Measurements from ENCODE around the gene MRPL48. TPM values are rescaled to one million over a fixed set of nuclear protein-coding genes. Genes with fewer than 3 reads are reported as not detected.

The MRPL48 gene
- total RNA-seq, 1 donor from 2014 or later = 27.2 TPM

- Histone ChIP-seq H3K9me3 (ENCODE audit: low read depth) (no peaks in the 10 kb centered on the region), H3K27ac (no peak overlapping the region), H2AFZ (replicated peaks) (no peak overlapping the region), H3K9ac (no peak overlapping the region), H3K4me1 (no peaks in the 10 kb centered on the region), H3K79me2 (ENCODE audit: low read depth) (no peaks in the 10 kb centered on the region), H3K36me3 (no peaks in the 10 kb centered on the region), H4K20me1 (ENCODE audit: low read depth) (no peaks in the 10 kb centered on the region), H3F3A (ENCODE audit: low read depth) (no peaks in the 10 kb centered on the region), H3K4me3 (no peak overlapping the region), H3K27me3 (no peaks in the 10 kb centered on the region), H3K4me2 (no peak overlapping the region)
- no peak for TF ChIP-seq EZH2phosphoT487 (IDR thresholded peaks at IDR 0.05)
- TF ChIP-seq EZH2 (IDR thresholded peaks at IDR 0.05) = no peak
- no peak for TF ChIP-seq CTCF (IDR thresholded peaks at IDR 0.05)
- no peak for DNase-seq (ENCODE audit: low spot score)
- H3K36me3 Mint-ChIP-seq = peaks cover 11% of the 10 kb centered on the region
- no peak overlapping the region for H3K4me3 Mint-ChIP-seq
- H3K27ac Mint-ChIP-seq = no peak overlapping the region
- peaks cover 2% of the 10 kb centered on the region for H3K9me3 Mint-ChIP-seq
- peaks cover 4% of the 10 kb centered on the region for H3K27me3 Mint-ChIP-seq (ENCODE audit: insufficient read depth, low read depth)
- no peaks in the 10 kb centered on the region for H3K4me1 Mint-ChIP-seq
Measured at GRCh38 chr11:73810637-73811036, 23.0 kb downstream of the MRPL48 start.

- H3K27ac Mint-ChIP-seq = no peak overlapping the region
- Histone ChIP-seq H3F3A (ENCODE audit: low read depth) (no peaks in the 10 kb centered on the region), H2AFZ (replicated peaks) (no peak overlapping the region), H3K4me3 (no peak overlapping the region), H3K36me3 (no peaks in the 10 kb centered on the region), H4K20me1 (ENCODE audit: low read depth) (no peaks in the 10 kb centered on the region), H3K9me3 (ENCODE audit: low read depth) (no peaks in the 10 kb centered on the region), H3K9ac (no peak overlapping the region), H3K79me2 (ENCODE audit: low read depth) (no peaks in the 10 kb centered on the region), H3K27me3 (no peaks in the 10 kb centered on the region), H3K4me1 (no peaks in the 10 kb centered on the region), H3K27ac (no peak overlapping the region), H3K4me2 (no peak overlapping the region)
- peaks cover 13% of the 10 kb centered on the region for H3K36me3 Mint-ChIP-seq
- no peak for DNase-seq (ENCODE audit: low spot score)
- H3K4me3 Mint-ChIP-seq = no peak overlapping the region
- TF ChIP-seq CTCF (IDR thresholded peaks at IDR 0.05) = no peak
- no peak for TF ChIP-seq EZH2phosphoT487 (IDR thresholded peaks at IDR 0.05)
- no peak for TF ChIP-seq EZH2 (IDR thresholded peaks at IDR 0.05)
- H3K9me3 Mint-ChIP-seq = peaks cover 4% of the 10 kb centered on the region
- H3K27me3 Mint-ChIP-seq (ENCODE audit: insufficient read depth, low read depth) = peaks cover 5% of the 10 kb centered on the region
- no peaks in the 10 kb centered on the region for H3K4me1 Mint-ChIP-seq
Measured at GRCh38 chr11:73812234-73812633, 24.6 kb downstream of the MRPL48 start.

GRCh38 chr11:73814812-73815211 is 27.1 kb downstream of the MRPL48 start:
- H3K9me3 Mint-ChIP-seq = peaks cover 4% of the 10 kb centered on the region
- H3K4me3 Mint-ChIP-seq = no peak overlapping the region
- no peak for TF ChIP-seq EZH2phosphoT487 (IDR thresholded peaks at IDR 0.05)
- TF ChIP-seq EZH2 (IDR thresholded peaks at IDR 0.05) = no peak
- TF ChIP-seq CTCF (IDR thresholded peaks at IDR 0.05) = no peak
- H3K36me3 Mint-ChIP-seq = peaks cover 7% of the 10 kb centered on the region
- H3K4me3 ChIP-seq = no peak overlapping the region
- H3F3A ChIP-seq (ENCODE audit: low read depth) = no peaks in the 10 kb centered on the region
- peaks cover 4% of the 10 kb centered on the region for H3K27me3 Mint-ChIP-seq (ENCODE audit: insufficient read depth, low read depth)
- no peaks in the 10 kb centered on the region for H3K27me3 ChIP-seq
- no peak overlapping the region for H3K4me2 ChIP-seq
- no peak overlapping the region for H3K9ac ChIP-seq
- no peak for DNase-seq (ENCODE audit: low spot score)
- H3K4me1 Mint-ChIP-seq = peaks cover 12% of the 10 kb centered on the region
- H3K4me1 ChIP-seq = peaks cover 17% of the 10 kb centered on the region
- no peak overlapping the region for H3K27ac Mint-ChIP-seq
- no peaks in the 10 kb centered on the region for H3K9me3 ChIP-seq (ENCODE audit: low read depth)
- no peaks in the 10 kb centered on the region for H4K20me1 ChIP-seq (ENCODE audit: low read depth)
- no peaks in the 10 kb centered on the region for H3K79me2 ChIP-seq (ENCODE audit: low read depth)
- no peak overlapping the region for H3K27ac ChIP-seq
- no peak overlapping the region for H2AFZ ChIP-seq (replicated peaks)
- H3K36me3 ChIP-seq = no peaks in the 10 kb centered on the region
